K562 (cell line): ENCODE data around the gene UCK1. TPM values are rescaled to one million over a fixed set of nuclear protein-coding genes. Genes with fewer than 3 reads are reported as not detected.
A peak's percentile ranks its signal among the peaks of the same experiment; 100 is the strongest.

Source experiments
- ATAC-seq: fragments of 200-7000 bp; cut with Tn5 transposase; 3 replicates; pipeline ENCODE4 v1.9.1; 2020; ENCODE audit warnings: moderate library complexity
- BruUV-seq: library from RNA; stranded (reverse); fragments of 400-500 nt; replicated peaks from 2 replicates; lab custom pipeline; 2021; lab: Mats Ljungman, UMichigan
- CTCF ChIA-PET: fragments of 300-600 bp; formaldehyde crosslinking; extraction: SDS; loops from one replicate; lab custom pipeline; 2021; ENCODE audit warnings: low intra/inter-chr PET ratio; lab: Yijun Ruan, JAX
- POLR2A ChIA-PET: fragments of 300-600, 350-650 bp; sonication (Branson Sonifier 250); formaldehyde crosslinking; extraction: SDS; loops from one replicate; lab custom pipeline; 2021; ENCODE audit warnings: antibody characterized with exemption, inconsistent platforms; lab: Yijun Ruan, JAX
- DNase-seq, 4 experiments: peaks; one replicate each; pipeline versions ENCODE4 v3.0.0 to v3.0.0-alpha.2; 2011 to 2018; ENCODE audit warnings: low spot score in 3 of 4, mixed read lengths in 3 of 4; ENCODE audit errors: extremely low read depth in 1 of 4
- FAIRE-seq: peaks from 2 replicates; lab custom pipeline; 2011; peaks lifted over from hg19 to GRCh38; lab: Jason Lieb, UNC
- H2AFZ ChIP-seq: 2 replicates; pipeline ENCODE4 v1.6.0; 2011; ENCODE audit warnings: low read depth, low read length, control low read depth, inconsistent platforms
- H3K27ac ChIP-seq: fragments of 200-600 bp; 3 replicates; pipeline ENCODE4 v1.8.0; 2011; ENCODE audit warnings: low read depth, mild to moderate bottlenecking, control low read depth, inconsistent platforms, low read length, moderate library complexity, mixed read lengths; ENCODE audit errors: extremely low read depth
- H3K27me3 ChIP-seq, 2 experiments: fragments of 300-600 bp in 1 of 2; 2 replicates in 1 of 2; 3 replicates in 1 of 2; pipeline versions ENCODE4 v1.6.0 to v1.8.0; 2011; ENCODE audit warnings: inconsistent platforms in 2 of 2, low read length in 2 of 2, mild to moderate bottlenecking in 1 of 2, mixed read lengths in 1 of 2, moderate library complexity in 1 of 2; ENCODE audit not compliant: control insufficient read depth in 2 of 2, insufficient read depth in 2 of 2
- H3K36me3 ChIP-seq: fragments of 300-600 bp; 3 replicates; pipeline ENCODE4 v1.8.0; 2011; ENCODE audit warnings: mild to moderate bottlenecking, low read length, inconsistent platforms; ENCODE audit not compliant: control insufficient read depth, insufficient read depth
- H3K4me1 ChIP-seq, 2 experiments: fragments of 200-600 bp in 1 of 2; replicated peaks in 1 of 2; 2 replicates in 1 of 2; 3 replicates in 1 of 2; pipeline versions ENCODE4 v1.5.1 to v1.8.0; 2011; ENCODE audit warnings: inconsistent platforms in 2 of 2, low read length in 2 of 2, mild to moderate bottlenecking in 1 of 2, mixed read lengths in 1 of 2, moderate library complexity in 1 of 2; ENCODE audit not compliant: control insufficient read depth in 2 of 2, insufficient read depth in 2 of 2
- H3K4me2 ChIP-seq: 2 replicates; pipeline ENCODE4 v1.6.1; 2011; ENCODE audit warnings: low read length, control low read depth, inconsistent platforms, mixed read lengths; ENCODE audit not compliant: insufficient read depth
- H3K4me3 ChIP-seq: fragments of 200-600 bp; sonication (generic), shearing (Covaris generic); 2 replicates; pipeline ENCODE4 v1.5.1; 2016; ENCODE audit warnings: control low read depth, inconsistent platforms
- H3K79me2 ChIP-seq: fragments of 200-600 bp; 3 replicates; pipeline ENCODE4 v1.8.0; 2011; ENCODE audit warnings: low read length, inconsistent platforms; ENCODE audit not compliant: control insufficient read depth, insufficient read depth
- H3K9ac ChIP-seq, 2 experiments: 2 replicates each; pipeline versions ENCODE4 v1.6.0 to v1.6.1; 2011; ENCODE audit warnings: low read depth in 2 of 2, low read length in 2 of 2, control low read depth in 1 of 2, inconsistent platforms in 1 of 2, mild to moderate bottlenecking in 1 of 2, mixed read lengths in 1 of 2; ENCODE audit not compliant: insufficient read depth in 1 of 2
- H3K9me1 ChIP-seq: one replicate; pipeline ENCODE4 v1.6.0; 2011; ENCODE audit warnings: inconsistent platforms, mild to moderate bottlenecking, low read length, moderate library complexity; ENCODE audit not compliant: control insufficient read depth, insufficient read depth
- H3K9me3 ChIP-seq: replicated peaks from 2 replicates; pipeline ENCODE4 v1.5.1; 2011; ENCODE audit warnings: low read depth, low read length, inconsistent platforms; ENCODE audit not compliant: control insufficient read depth, insufficient read depth
- H4K20me1 ChIP-seq: replicated peaks from 2 replicates; pipeline ENCODE4 v1.6.1; 2011; ENCODE audit warnings: low read length, inconsistent platforms, mixed read lengths; ENCODE audit not compliant: control insufficient read depth, insufficient read depth
- C11orf30 ChIP-seq: fragments of 450-650 bp; IDR thresholded peaks from 2 replicates; pipeline ENCODE4 v1.6.1; 2016; ENCODE audit warnings: low read depth, mild to moderate bottlenecking
- CEBPG ChIP-seq, 3 experiments: fragments of 200-800 bp in 1 of 3; sonication (Bioruptor generic) in 1 of 3; sonication (generic) in 1 of 3; formaldehyde crosslinking in 1 of 3; IDR thresholded peaks in 2 of 3; conservative IDR thresholded peaks in 1 of 3; 2 replicates each; pipeline versions ENCODE4 v1.6.1 to v1.8.0; 2016 to 2022; ENCODE audit warnings: missing compliant biosample characterization in 2 of 3, missing genetic modification characterization in 2 of 3, mild to moderate bottlenecking in 1 of 3, missing genetic modification reagents in 1 of 3
- MEIS2 ChIP-seq: fragments of 450-650 bp; IDR thresholded peaks from 2 replicates; pipeline ENCODE4 v1.6.1; 2014; ENCODE audit warnings: mild to moderate bottlenecking; ENCODE audit not compliant: partially characterized antibody
- NEUROD1 ChIP-seq: fragments of 150-350 bp; IDR thresholded peaks from 2 replicates; pipeline ENCODE4 v1.6.1; 2014; ENCODE audit warnings: borderline replicate concordance, low read length, low read depth; ENCODE audit not compliant: partially characterized antibody
- POLR2G ChIP-seq: fragments of 200-400 bp; formaldehyde crosslinking; IDR thresholded peaks from 2 replicates; pipeline ENCODE4 v1.6.1; 2017; ENCODE audit warnings: low read depth, mild to moderate bottlenecking, antibody characterized with exemption, low read length, moderate library complexity
- RBM22 ChIP-seq: fragments of 200-400 bp; formaldehyde crosslinking; IDR thresholded peaks from 2 replicates; pipeline ENCODE4 v1.6.1; 2018; ENCODE audit warnings: low read length, low read depth; ENCODE audit not compliant: poor library complexity, severe bottlenecking
- RBM25 ChIP-seq: fragments of 200-400 bp; formaldehyde crosslinking; IDR thresholded peaks from 2 replicates; pipeline ENCODE4 v1.6.1; 2018; ENCODE audit warnings: low read length, low read depth, moderate library complexity; ENCODE audit not compliant: severe bottlenecking
- SNRNP70 ChIP-seq: fragments of 200-400 bp; formaldehyde crosslinking; optimal IDR thresholded peaks from 2 replicates; pipeline ENCODE3; 2017; ENCODE audit warnings: low read depth, low read length
- SUPT5H ChIP-seq: fragments of 450-650 bp; IDR thresholded peaks from 2 replicates; pipeline ENCODE4 v1.6.1; 2016
- TGIF2 ChIP-seq: sonication (generic); formaldehyde crosslinking; IDR thresholded peaks from 2 replicates; pipeline ENCODE4 v1.8.1; 2022; ENCODE audit warnings: mild to moderate bottlenecking, missing genetic modification reagents, moderate library complexity
- ZNF316 ChIP-seq: fragments of 450-650 bp; IDR thresholded peaks from 2 replicates; pipeline ENCODE4 v1.6.1; 2016
- WGBS: fragments of 100-300 bp; shearing (Covaris generic); methylation state at CpG from one replicate; pipeline ENCODE4 v1.1.6; 2016; ENCODE audit warnings: low coverage, mixed read lengths; ENCODE audit not compliant: insufficient coverage; ENCODE audit errors: missing lambda C conversion rate; 5-methylcytosine and 5-hydroxymethylcytosine counted together
- in situ Hi-C: fragments of 300-500 bp; cut with MboI; formaldehyde crosslinking; loops from 4 replicates; pipeline ENCODE4 v1.15.0; 2018; ENCODE audit warnings: inconsistent platforms, mixed read lengths
- intact Hi-C: fragments of 100-400 bp; cut with micrococcal nuclease; formaldehyde crosslinking; loops from 2 replicates; pipeline ENCODE4 v1.14.2; 2022
- polyA plus RNA-seq, 8 experiments: library from polyadenylated mRNA; depleted of rRNA in 4 of 8; stranded (reverse) in 5 of 8; unstranded in 3 of 8; fragments of >200 nt; fragmentation: Nextera tagmentation in 2 of 8; fragmentation: Illumina TruSeq in 1 of 8; extraction: Ambion mirVana in 2 of 8; extraction: Trizol in 1 of 8; gene quantifications; 2 replicates each; pipeline versions ENCODE4 v1.2.1 to v1.2.3, GENCODE V29; 2011 to 2014; ENCODE audit warnings: inconsistent platforms in 1 of 8, missing spikeins in 1 of 8
- total RNA-seq, 7 experiments: library from RNA; depleted of rRNA in 6 of 7; stranded (reverse); fragments of >200 nt in 6 of 7; fragmentation: Illumina TruSeq in 2 of 7; extraction: Trizol in 2 of 7; gene quantifications; 2 replicates each; pipeline versions ENCODE4 v1.2.1 to v1.2.3, GENCODE V29; 2011 to 2021; ENCODE audit warnings: low replicate concordance in 1 of 7

Gene UCK1
- total and polyA plus RNA-seq, 9 of the 15 experiments (the other 6 are each of a cell fraction or from before 2014, with no cell fraction given) = 0.27 to 27.5 (median 16.1) TPM

- intact Hi-C loops (loop anchor here (10.0 kb wide), 1 partner anchor 244 kb away; the partner anchor contains the start of gene RAPGEF1), in situ Hi-C loops (no loop called here)
- no peak for TF ChIP-seq MEIS2
- TF ChIP-seq CEBPG (CRISPR knock-in tag; IDR thresholded peaks at IDR 0.05) = no peak
- TF ChIP-seq CEBPG (tag; conservative IDR thresholded peaks at IDR 0.05 in 1 of 2, IDR thresholded peaks at IDR 0.05 in 1 of 2) = peak in 1 of 2 experiments; percentile 13; a peak in 1 of 4 replicates
- ChIA-PET CTCF (no interaction called here), POLR2A (interaction anchor here (0.9 to 2.4 kb wide), 5 partner anchors 10 to 27 kb away, joined by 3 to 12 read pairs (median 5); no protein-coding TSS in a partner anchor)
- Histone ChIP-seq H3K9ac (no peak overlapping the region), H4K20me1 (0 out of 2 replicates have a peak, but pooled peaks cover 9% of the 10 kb centered on the region), H3K27me3 (no peaks in the 10 kb centered on the region), H3K9me1 (no peaks in the 10 kb centered on the region), H2AFZ (no peak overlapping the region), H3K4me2 (no peak overlapping the region), H3K36me3 (peaks cover 42% of the 10 kb centered on the region; the same call in 2 of the 3 replicates), H3K27ac (no peak overlapping the region), H3K9me3 (no peaks in the 10 kb centered on the region), H3K4me3 (no peak overlapping the region), H3K79me2 (peaks cover 10% of the 10 kb centered on the region), H3K4me1 (peaks cover 4 to 25% of the 10 kb centered on the region in 2 experiments; a peak in 4 of 5 replicates)
- DNase-seq (peak in 1 of 4 experiments; percentile 15), ATAC-seq (no peak), FAIRE-seq (no peak)
- no TSS peak for BruUV-seq
- 41% methylated on average over 5 of the region's 5 CpGs for WGBS
Observed at GRCh38 chr9:131500939-131501541, 30.0 kb downstream of the UCK1 start.

- H3K36me3 ChIP-seq = peaks cover 48% of the 10 kb centered on the region; the same call in 2 of the 3 replicates
- peaks cover 4 to 25% of the 10 kb centered on the region in 2 experiments; a peak in 4 of 5 replicates for H3K4me1 ChIP-seq
- no peak overlapping the region for H2AFZ ChIP-seq
- FAIRE-seq (no peak), DNase-seq (no peak), ATAC-seq (no peak)
- BruUV-seq = no TSS peak
- 73% methylated on average over 12 of the region's 12 CpGs for WGBS
- ChIA-PET CTCF (no interaction called here), POLR2A (interaction anchor here (0.6 to 2.4 kb wide), 7 partner anchors 9 to 164 kb away, joined by 3 to 12 read pairs (median 4); no protein-coding TSS in a partner anchor)
- no peaks in the 10 kb centered on the region for H3K9me3 ChIP-seq
- intact Hi-C loops (loop anchor here (10.0 kb wide), 1 partner anchor 244 kb away; the partner anchor contains the start of gene RAPGEF1), in situ Hi-C loops (no loop called here)
- H3K27me3 ChIP-seq = no peaks in the 10 kb centered on the region
- no peak overlapping the region for H3K4me3 ChIP-seq
- no peaks in the 10 kb centered on the region for H3K9me1 ChIP-seq
- no peak overlapping the region for H3K9ac ChIP-seq
- no peak overlapping the region for H3K4me2 ChIP-seq
- peaks cover 12% of the 10 kb centered on the region; the same call in 1 of the 2 replicates for H4K20me1 ChIP-seq
- H3K79me2 ChIP-seq = peaks cover 10% of the 10 kb centered on the region
- H3K27ac ChIP-seq = no peak overlapping the region
- TF ChIP-seq RBM25 = no peak
- TF ChIP-seq ZNF316 = peak; percentile 45; the same call in 1 of the 2 replicates
- TF ChIP-seq TGIF2 (CRISPR knock-in tag) = no peak
- TF ChIP-seq C11orf30 = peak; percentile 12; the same call in 1 of the 2 replicates
- peak; percentile 49; the same call in 1 of the 2 replicates for TF ChIP-seq POLR2G
- peak; percentile 75 for TF ChIP-seq RBM22
- peak; percentile 28 for TF ChIP-seq SUPT5H
- TF ChIP-seq SNRNP70 = peak; percentile 49
- no peak for TF ChIP-seq NEUROD1
Observed at GRCh38 chr9:131500377-131500776, 30.7 kb downstream of the UCK1 start.
